B cell (primary cell): ENCODE results near the gene PSMD2. TPM values are rescaled to one million over a fixed set of nuclear protein-coding genes. Genes with fewer than 3 reads are reported as not detected.

Experiments
- ATAC-seq: fragments of 200-7000 bp; cut with Tn5 transposase; one replicate; pipeline ENCODE4 v1.10.0; 2021; ENCODE audit warnings: low read depth, mild to moderate bottlenecking, moderate number of reproducible peaks, moderate library complexity
- CTCF ChIA-PET: fragments of 350-600 bp; sonication (Branson Sonifier 250); formaldehyde crosslinking; loops from one replicate; lab custom pipeline; 2021; ENCODE audit warnings: antibody characterized with exemption, inconsistent platforms; lab: Charles Lee
- POLR2A ChIA-PET: fragments of 350-600 bp; sonication (Branson Sonifier 250); formaldehyde crosslinking; loops from one replicate; lab custom pipeline; 2021; ENCODE audit warnings: antibody characterized with exemption; lab: Charles Lee
- DNase-seq: peaks from one replicate; pipeline ENCODE4 v3.0.0; 2013
- H2AFZ ChIP-seq: 2 replicates; pipeline ENCODE4 v1.6.1; 2012; ENCODE audit warnings: mild to moderate bottlenecking, low read depth, low read length; ENCODE audit not compliant: insufficient read depth, poor library complexity, severe bottlenecking
- H3K27ac ChIP-seq, 2 donors: 1 replicate in 1 of 2; 2 replicates in 1 of 2; pipeline ENCODE4 v1.5.1; 2012 to 2013; ENCODE audit warnings: low read length in 2 of 2, mild to moderate bottlenecking in 2 of 2, moderate library complexity in 1 of 2
- H3K27me3 ChIP-seq, 4 experiments: fragments of 200-600 bp in 1 of 4; sonication (generic) in 1 of 4; replicated peaks in 1 of 4; 1 replicate in 2 of 4; 2 replicates in 2 of 4; pipeline versions ENCODE4 v1.6.1 to v1.7.0; 2013 to 2016; ENCODE audit warnings: low read length in 3 of 4, mild to moderate bottlenecking in 2 of 4, mixed read lengths in 1 of 4, moderate library complexity in 1 of 4; ENCODE audit not compliant: insufficient read depth in 4 of 4, control insufficient read depth in 3 of 4; ENCODE audit errors: control extremely low read depth in 1 of 4
- H3K36me3 ChIP-seq, 2 experiments: replicated peaks in 1 of 2; 1 replicate in 1 of 2; 2 replicates in 1 of 2; pipeline versions ENCODE4 v1.6.1 to v1.7.1; 2013; ENCODE audit warnings: low read length in 1 of 2; ENCODE audit not compliant: insufficient read depth in 2 of 2, control insufficient read depth in 1 of 2; ENCODE audit errors: control extremely low read depth in 1 of 2, extremely low read depth in 1 of 2
- H3K4me1 ChIP-seq, 2 donors: fragments of 200-600 bp in 1 of 2; sonication (generic) in 1 of 2; 1 replicate in 1 of 2; 2 replicates in 1 of 2; pipeline versions ENCODE4 v1.5.1 to v1.6.1; 2013 to 2017; ENCODE audit warnings: low read length in 2 of 2; ENCODE audit not compliant: control insufficient read depth in 2 of 2, insufficient read depth in 2 of 2
- H3K4me2 ChIP-seq: replicated peaks from 2 replicates; pipeline ENCODE3; 2012; ENCODE audit warnings: mild to moderate bottlenecking, low read depth, low read length; ENCODE audit not compliant: poor library complexity, severe bottlenecking
- H3K4me3 ChIP-seq, 5 experiments: fragments of 200-600 bp in 1 of 5; sonication (generic) in 1 of 5; 1 replicate in 3 of 5; 2 replicates in 2 of 5; pipeline versions ENCODE4 v1.5.1 to v1.7.0; 2011 to 2016; ENCODE audit warnings: low read length in 4 of 5, mild to moderate bottlenecking in 4 of 5, low read depth in 2 of 5, control low read depth in 1 of 5, moderate library complexity in 1 of 5; ENCODE audit not compliant: insufficient read depth in 1 of 5; ENCODE audit errors: control extremely low read depth in 1 of 5, extremely low read depth in 1 of 5
- H3K79me2 ChIP-seq: fragments of 200-600 bp; sonication (generic); one replicate; pipeline ENCODE4 v1.6.0; 2016; ENCODE audit warnings: low read length; ENCODE audit not compliant: control insufficient read depth, insufficient read depth
- H3K9ac ChIP-seq: fragments of 200-600 bp; sonication (generic); 2 replicates; pipeline ENCODE4 v1.6.1; 2017; ENCODE audit warnings: mild to moderate bottlenecking, low read length, moderate library complexity
- H3K9me3 ChIP-seq, 3 donors: one replicate each; pipeline versions ENCODE4 v1.6.1 to v1.7.1; 2013; ENCODE audit warnings: low read length in 2 of 3; ENCODE audit not compliant: control insufficient read depth in 2 of 3, insufficient read depth in 1 of 3; ENCODE audit errors: control extremely low read depth in 1 of 3
- H4K20me1 ChIP-seq: 2 replicates; pipeline ENCODE4 v1.6.0; 2012; ENCODE audit warnings: mild to moderate bottlenecking, low read length; ENCODE audit not compliant: insufficient read depth, control insufficient read depth, poor library complexity, severe bottlenecking
- H3K27ac Mint-ChIP-seq: one replicate; pipeline ENCODE4 v1.8.0; 2021; ENCODE audit warnings: mixed read lengths
- H3K27me3 Mint-ChIP-seq: one replicate; pipeline ENCODE4 v1.8.0; 2021; ENCODE audit warnings: mixed read lengths
- H3K4me1 Mint-ChIP-seq: one replicate; pipeline ENCODE4 v1.8.0; 2021; ENCODE audit warnings: mixed read lengths
- H3K4me3 Mint-ChIP-seq: one replicate; pipeline ENCODE4 v1.8.0; 2021; ENCODE audit warnings: mixed read lengths
- H3K9me3 Mint-ChIP-seq: one replicate; pipeline ENCODE4 v1.8.0; 2022; ENCODE audit warnings: mixed read lengths; ENCODE audit not compliant: insufficient read depth
- CTCF ChIP-seq: fragments of 200-600 bp; IDR thresholded peaks from one replicate; pipeline ENCODE4 v1.8.0; 2022; ENCODE audit warnings: antibody characterized with exemption, mild to moderate bottlenecking
- EZH2 ChIP-seq: IDR thresholded peaks from 2 replicates; pipeline ENCODE4 v1.6.1; 2012; ENCODE audit warnings: borderline replicate concordance, low read depth, mild to moderate bottlenecking, moderate library complexity, low read length; ENCODE audit not compliant: insufficient read depth, poor library complexity, severe bottlenecking
- WGBS: methylation state at CpG from one replicate; pipeline ENCODE4 v1.1.5; 2013; ENCODE audit warnings: missing lambda C conversion rate; ENCODE audit not compliant: insufficient coverage; 5-methylcytosine and 5-hydroxymethylcytosine counted together
- intact Hi-C: fragments of 100-400 bp; cut with micrococcal nuclease; formaldehyde crosslinking; loops from one replicate; pipeline ENCODE4 v1.10.0; 2022
- polyA plus RNA-seq: library from polyadenylated mRNA; depleted of rRNA; stranded (reverse); fragments of >200 nt; gene quantifications from 2 replicates; pipeline ENCODE4 v1.2.3, GENCODE V29; 2012
- total RNA-seq, 2 donors: library from RNA; stranded (reverse); fragments of 120-200 nt in 1 of 2; gene quantifications; 1 replicate in 1 of 2; 2 replicates in 1 of 2; pipeline versions ENCODE4 v1.2.3 to v1.2.4, GENCODE V29; 2013 to 2022

Gene PSMD2
- total and polyA plus RNA-seq, 2 donors (not counting 1 experiment from before 2014, with no cell fraction given): 79.4 to 140 TPM

GRCh38 chr3:184295771-184296170, 3.3 kb upstream of the PSMD2 start:
- Mint-ChIP-seq H3K27ac (no peak overlapping the region), H3K4me3 (no peak overlapping the region), H3K4me1 (peaks cover 21% of the 10 kb centered on the region), H3K9me3 (no peaks in the 10 kb centered on the region), H3K27me3 (peaks cover 9% of the 10 kb centered on the region)
- CTCF ChIA-PET: no interaction called here
- H3K4me2 ChIP-seq: no peak overlapping the region
- POLR2A ChIA-PET: no interaction called here
- intact Hi-C loops: loop anchor here (5.0 kb wide), 2 partner anchors 278 to 598 kb away; partner anchors contain the start of genes ABCC5 and YEATS2
- H3K36me3 ChIP-seq: peaks cover 0 to 7% of the 10 kb centered on the region in 2 experiments
- DNase-seq: no peak
- H3K79me2 ChIP-seq: peaks cover 22% of the 10 kb centered on the region
- WGBS: 77% methylated on average over 2 of the region's 3 CpGs
- H4K20me1 ChIP-seq: peaks cover 7% of the 10 kb centered on the region
- no peak overlapping the region for H3K27ac ChIP-seq
- TF ChIP-seq EZH2 (no peak), CTCF (no peak)
- no peak overlapping the region for H3K4me3 ChIP-seq
- H3K9ac ChIP-seq: no peak overlapping the region
- no peak for ATAC-seq
- peaks cover 12 to 17% of the 10 kb centered on the region in 2 donors for H3K4me1 ChIP-seq
- peaks cover 0 to 6% (median under 1%) of the 10 kb centered on the region in 4 experiments for H3K27me3 ChIP-seq
- no peaks in the 10 kb centered on the region for H3K9me3 ChIP-seq
- no peak overlapping the region for H2AFZ ChIP-seq

GRCh38 chr3:184296616-184297015, 2.4 kb upstream of the PSMD2 start:
- H3K4me1 Mint-ChIP-seq: peaks cover 22% of the 10 kb centered on the region
- Histone ChIP-seq H3K9ac (no peak overlapping the region), H3K9me3 (no peaks in the 10 kb centered on the region), H3K79me2 (peaks cover 27% of the 10 kb centered on the region), H3K27me3 (peaks cover 0 to 6% (median 0%) of the 10 kb centered on the region in 4 experiments), H4K20me1 (peaks cover 7% of the 10 kb centered on the region), H3K4me2 (no peak overlapping the region), H3K27ac (no peak overlapping the region), H3K4me1 (peaks cover 12 to 17% of the 10 kb centered on the region in 2 donors), H3K36me3 (peaks cover 0 to 12% of the 10 kb centered on the region in 2 experiments), H2AFZ (no peak overlapping the region), H3K4me3 (no peak overlapping the region)
- no peak for TF ChIP-seq EZH2
- TF ChIP-seq CTCF: no peak
- DNase-seq (no peak), ATAC-seq (no peak)
- peaks cover 9% of the 10 kb centered on the region for H3K27me3 Mint-ChIP-seq
- ChIA-PET POLR2A (no interaction called here), CTCF (no interaction called here)
- H3K27ac Mint-ChIP-seq: peak overlapping the region; percentile 20
- intact Hi-C loops: loop anchor here (5.0 kb wide), 2 partner anchors 279 to 599 kb away; partner anchors contain the start of genes ABCC5 and YEATS2
- H3K4me3 Mint-ChIP-seq: no peak overlapping the region
- H3K9me3 Mint-ChIP-seq: no peaks in the 10 kb centered on the region
- 100% methylated on average over 5 of the region's 7 CpGs for WGBS
